Measurements from ENCODE around the gene ANO1. TPM values are rescaled to one million over a fixed set of nuclear protein-coding genes. Genes with fewer than 3 reads are reported as not detected.
"Not testable (repeated sequence)": the region's sequence is repeated elsewhere in the genome, so short reads cannot be mapped to it uniquely, and the experiment has no call there.

The ANO1 gene
- total and polyA plus RNA-seq, 2 donors: 10.4 to 15.0 TPM

DNA sequence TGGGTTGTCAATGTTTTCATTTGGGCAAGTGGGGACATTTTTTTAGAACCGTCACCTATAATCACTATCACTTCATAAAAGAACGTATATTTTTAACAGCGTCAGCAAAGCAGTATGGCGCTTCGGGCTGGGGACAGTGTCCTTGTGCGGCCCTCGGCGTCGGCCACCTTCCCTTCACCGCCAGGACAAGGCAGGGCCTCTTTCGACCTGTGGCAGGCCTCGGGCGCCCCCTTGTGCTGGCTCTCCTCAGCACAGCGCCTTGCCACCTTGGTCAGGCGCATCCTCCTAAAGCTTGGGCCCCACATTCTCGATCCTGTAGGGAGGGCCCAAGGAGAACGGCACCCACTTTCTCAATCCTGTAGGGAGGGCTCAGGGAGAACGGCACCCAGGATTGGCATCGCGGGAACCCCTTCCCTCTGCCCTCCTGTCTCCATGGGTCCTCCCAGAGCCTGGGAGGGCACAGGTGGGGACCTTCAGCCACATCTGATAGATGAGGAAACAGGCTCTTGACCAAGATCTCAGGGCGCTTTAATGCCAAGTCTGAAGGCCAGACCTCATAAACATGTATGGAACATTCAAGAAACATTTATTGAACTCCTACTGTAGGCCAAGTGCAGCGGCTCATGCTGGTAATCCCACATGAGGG, 113.5 kb downstream of the ANO1 start:
- H3K36me3 ChIP-seq (ENCODE audit: insufficient read depth): no peaks in the 10 kb centered on the region
- H3K4me3 ChIP-seq (ENCODE audit: low read depth, low read length): no peak overlapping the region
- DNase-seq (ENCODE audit: extremely low spot score): no peak
- WGBS: 11% methylated on average over 22 of the region's 22 CpGs
- H3K27ac ChIP-seq (ENCODE audit: low read depth): no peak overlapping the region
- H3K4me1 ChIP-seq (ENCODE audit: insufficient read depth): no peaks in the 10 kb centered on the region

DNA sequence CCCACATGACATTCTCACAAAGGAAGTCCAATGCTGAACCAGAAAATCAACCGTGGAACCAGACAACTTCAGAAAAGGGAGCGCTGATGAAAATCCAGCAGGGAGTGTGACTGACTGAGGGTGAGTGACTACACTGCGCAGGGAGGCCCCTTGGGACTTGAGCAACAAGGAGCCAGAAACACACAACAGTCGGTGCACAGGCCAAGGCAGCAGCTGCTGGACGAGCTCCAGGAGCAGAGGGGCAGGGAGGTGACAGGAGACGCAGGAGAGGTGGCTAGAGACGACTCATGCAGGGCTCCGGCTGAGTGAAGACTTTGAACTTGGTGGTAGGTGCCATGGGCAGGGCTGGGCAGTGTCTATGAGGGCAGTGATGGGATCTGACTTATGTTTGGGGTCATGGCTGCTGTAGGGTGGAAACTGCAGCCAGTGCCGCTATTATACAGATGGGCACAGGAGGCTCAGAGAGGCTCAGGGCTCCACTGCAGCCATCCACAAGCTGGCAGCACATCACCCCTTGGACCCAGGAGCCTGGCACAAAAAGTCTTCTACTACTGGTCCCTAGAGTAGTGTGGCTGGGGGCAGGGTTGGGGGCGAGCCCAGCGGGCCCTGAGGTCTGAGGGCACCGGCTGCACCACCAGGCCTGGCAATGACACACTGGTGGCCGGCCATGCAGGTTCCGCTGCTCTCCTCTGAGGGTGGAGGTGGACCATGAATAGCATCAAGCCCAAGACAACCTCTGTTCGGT, 114.7 kb downstream of the ANO1 start:
- DNase-seq (ENCODE audit: extremely low spot score): no peak
- 79% methylated on average over 15 of the region's 15 CpGs for WGBS
- Histone ChIP-seq H3K36me3 (ENCODE audit: insufficient read depth) (no peaks in the 10 kb centered on the region), H3K4me3 (ENCODE audit: low read depth, low read length) (no peak overlapping the region), H3K27ac (ENCODE audit: low read depth) (no peak overlapping the region), H3K4me1 (ENCODE audit: insufficient read depth) (no peaks in the 10 kb centered on the region)

DNA sequence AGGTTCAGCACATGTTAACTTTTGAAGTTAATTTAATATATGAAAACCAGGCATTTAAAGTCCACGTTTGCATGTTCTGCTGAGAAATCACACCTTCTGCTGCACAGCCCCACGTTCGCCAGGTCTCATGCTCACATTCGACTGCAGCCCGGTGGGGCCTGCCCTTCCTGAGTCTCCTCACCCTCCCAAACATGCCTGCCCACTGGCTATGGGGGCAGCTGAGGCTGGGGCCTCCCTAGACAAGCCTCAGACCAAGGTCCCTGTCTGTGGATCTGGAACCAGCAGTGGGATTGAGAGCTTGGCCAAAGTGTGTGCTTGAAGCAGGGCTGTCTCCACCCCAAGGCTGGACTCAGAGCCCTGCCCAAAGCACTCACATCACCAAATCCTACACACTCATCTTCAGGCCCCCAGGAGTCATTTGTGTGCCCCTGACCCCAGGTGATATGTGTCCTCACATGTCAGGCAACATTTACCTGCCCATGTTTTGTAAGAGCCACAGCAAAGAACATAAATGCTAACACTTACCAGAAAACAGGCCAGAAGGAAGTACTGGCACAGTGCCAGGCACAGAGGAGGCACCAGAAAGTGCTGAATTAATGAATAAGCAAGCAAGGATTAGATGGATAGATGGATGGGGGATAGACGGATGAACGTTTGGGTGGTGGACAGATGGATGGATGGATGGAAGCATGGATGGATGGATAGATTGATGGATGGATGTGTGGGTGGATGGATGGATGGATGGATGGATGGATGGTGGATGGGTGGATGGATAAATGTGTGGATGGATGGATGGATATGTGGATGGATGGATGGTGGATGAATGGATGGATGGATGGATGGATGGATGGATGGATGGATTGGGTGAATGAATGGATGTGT, 115.5 kb downstream of the ANO1 start:
- Histone ChIP-seq H3K27ac (ENCODE audit: low read depth) (no peak overlapping the region), H3K4me3 (ENCODE audit: low read depth, low read length) (no peak overlapping the region), H3K4me1 (ENCODE audit: insufficient read depth) (no peaks in the 10 kb centered on the region), H3K36me3 (ENCODE audit: insufficient read depth) (no peaks in the 10 kb centered on the region)
- 86% methylated on average over 7 of the region's 7 CpGs for WGBS
- no peak for DNase-seq (ENCODE audit: extremely low spot score)

DNA sequence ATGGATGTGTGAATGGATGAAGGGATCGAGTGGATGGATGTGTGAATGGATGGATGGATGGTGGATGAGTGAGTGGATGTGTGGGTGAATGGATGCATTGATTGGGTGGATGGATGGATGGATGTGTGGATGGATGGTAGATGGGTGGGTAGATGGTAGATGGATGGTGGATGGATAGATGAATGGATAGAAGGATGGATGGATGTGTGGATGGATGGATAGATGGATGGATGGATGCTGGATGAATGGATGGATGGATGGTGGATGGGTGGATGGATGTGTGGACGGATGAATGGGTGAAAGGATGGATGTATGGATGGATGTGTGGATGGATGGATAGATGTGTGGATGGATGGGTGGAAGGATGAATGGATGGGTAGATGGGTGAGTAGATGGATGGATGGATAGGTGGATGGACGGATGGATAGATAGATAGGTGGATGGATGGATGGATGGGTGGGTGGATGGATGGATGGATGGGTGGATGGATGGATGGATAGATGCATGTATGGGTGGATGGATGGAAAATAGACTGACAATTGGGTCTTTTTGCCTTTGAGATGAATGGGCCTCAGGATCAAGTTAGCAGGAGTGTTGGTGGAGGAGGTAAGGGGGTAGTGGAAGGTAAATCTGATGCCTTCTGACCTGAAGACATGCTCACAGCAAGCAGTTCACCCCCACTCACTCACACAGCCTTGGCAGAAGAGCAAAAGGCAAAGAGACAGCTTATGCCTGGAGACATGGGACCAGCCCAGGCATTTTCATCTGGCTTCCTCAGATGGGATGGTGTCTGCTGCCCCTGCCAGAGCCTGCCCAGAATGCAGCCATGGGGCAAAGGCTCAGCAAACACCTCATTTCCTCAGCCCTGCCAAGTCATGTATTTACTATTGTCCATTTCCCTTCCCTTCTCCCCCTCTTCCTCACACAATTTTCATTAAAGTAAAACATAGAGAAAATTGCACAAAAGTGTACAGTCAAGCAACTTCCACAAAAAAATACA, 117.0 kb downstream of the ANO1 start:
- no peaks in the 10 kb centered on the region for H3K4me1 ChIP-seq (ENCODE audit: insufficient read depth)
- H3K27ac ChIP-seq (ENCODE audit: low read depth): no peak overlapping the region
- DNase-seq (ENCODE audit: extremely low spot score): no peak
- no peak overlapping the region for H3K4me3 ChIP-seq (ENCODE audit: low read depth, low read length)
- 89% methylated on average over 3 of the region's 3 CpGs for WGBS
- H3K36me3 ChIP-seq (ENCODE audit: insufficient read depth): no peaks in the 10 kb centered on the region

DNA sequence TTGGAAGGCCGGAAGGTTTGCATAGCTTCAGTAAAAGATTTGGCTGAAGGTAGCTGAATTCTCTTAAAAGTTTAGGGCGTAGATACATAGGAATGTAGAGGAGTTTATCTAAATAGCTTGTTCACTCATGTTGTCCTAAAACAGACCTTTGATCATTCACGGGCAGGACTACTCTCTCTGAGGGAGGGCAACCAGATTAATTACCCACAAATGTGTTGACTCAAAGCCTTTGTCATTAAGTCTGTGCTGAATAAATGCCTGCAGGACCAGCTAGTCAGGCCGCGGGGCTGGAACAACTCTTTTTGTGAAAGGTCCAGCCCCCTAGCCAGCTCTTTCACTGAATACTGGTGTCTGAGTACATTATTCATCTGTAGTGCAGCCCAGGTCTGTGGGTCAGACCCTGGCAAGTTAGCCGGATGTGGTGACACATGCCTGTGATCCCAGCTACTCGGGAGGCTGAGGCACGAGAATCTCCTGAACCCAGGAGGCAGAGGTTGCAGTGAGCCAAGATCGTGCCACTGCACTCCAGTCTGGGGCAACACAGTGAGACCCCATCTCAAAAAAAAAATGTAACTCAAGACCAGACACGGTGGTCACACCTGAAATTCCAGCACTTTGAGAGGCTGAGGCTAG, 122.2 kb downstream of the ANO1 start:
- 57% methylated on average over 10 of the region's 10 CpGs for WGBS
- no peak overlapping the region for H3K4me3 ChIP-seq (ENCODE audit: low read depth, low read length)
- no peaks in the 10 kb centered on the region for H3K36me3 ChIP-seq (ENCODE audit: insufficient read depth)
- DNase-seq (ENCODE audit: extremely low spot score): no peak
- H3K4me1 ChIP-seq (ENCODE audit: insufficient read depth): no peaks in the 10 kb centered on the region
- no peak overlapping the region for H3K27ac ChIP-seq (ENCODE audit: low read depth)

DNA sequence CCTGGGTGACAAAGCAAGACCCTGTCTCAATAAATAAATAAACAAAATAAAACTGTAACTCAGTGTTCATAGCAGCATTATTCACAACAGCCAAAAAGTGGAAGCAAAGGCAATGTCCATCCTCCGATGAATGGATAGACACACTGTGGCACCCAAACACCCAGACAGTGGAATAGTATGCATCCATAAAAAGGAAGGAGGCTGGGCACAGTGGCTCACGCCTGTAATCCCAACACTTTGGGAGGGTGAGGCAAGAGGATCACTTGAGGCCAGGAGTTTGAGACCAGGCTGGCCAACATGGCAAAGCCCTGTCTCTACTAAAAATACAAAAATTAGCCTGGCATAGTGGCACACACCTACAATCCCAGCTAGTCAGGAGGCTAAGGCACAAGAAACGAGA, 122.9 kb downstream of the ANO1 start:
- WGBS: 93% methylated on average over 3 of the region's 3 CpGs
- not testable (repeated sequence) for H3K4me1 ChIP-seq (ENCODE audit: insufficient read depth); H3K27ac ChIP-seq (ENCODE audit: low read depth); H3K36me3 ChIP-seq (ENCODE audit: insufficient read depth); DNase-seq (ENCODE audit: extremely low spot score); H3K4me3 ChIP-seq (ENCODE audit: low read depth, low read length)

DNA sequence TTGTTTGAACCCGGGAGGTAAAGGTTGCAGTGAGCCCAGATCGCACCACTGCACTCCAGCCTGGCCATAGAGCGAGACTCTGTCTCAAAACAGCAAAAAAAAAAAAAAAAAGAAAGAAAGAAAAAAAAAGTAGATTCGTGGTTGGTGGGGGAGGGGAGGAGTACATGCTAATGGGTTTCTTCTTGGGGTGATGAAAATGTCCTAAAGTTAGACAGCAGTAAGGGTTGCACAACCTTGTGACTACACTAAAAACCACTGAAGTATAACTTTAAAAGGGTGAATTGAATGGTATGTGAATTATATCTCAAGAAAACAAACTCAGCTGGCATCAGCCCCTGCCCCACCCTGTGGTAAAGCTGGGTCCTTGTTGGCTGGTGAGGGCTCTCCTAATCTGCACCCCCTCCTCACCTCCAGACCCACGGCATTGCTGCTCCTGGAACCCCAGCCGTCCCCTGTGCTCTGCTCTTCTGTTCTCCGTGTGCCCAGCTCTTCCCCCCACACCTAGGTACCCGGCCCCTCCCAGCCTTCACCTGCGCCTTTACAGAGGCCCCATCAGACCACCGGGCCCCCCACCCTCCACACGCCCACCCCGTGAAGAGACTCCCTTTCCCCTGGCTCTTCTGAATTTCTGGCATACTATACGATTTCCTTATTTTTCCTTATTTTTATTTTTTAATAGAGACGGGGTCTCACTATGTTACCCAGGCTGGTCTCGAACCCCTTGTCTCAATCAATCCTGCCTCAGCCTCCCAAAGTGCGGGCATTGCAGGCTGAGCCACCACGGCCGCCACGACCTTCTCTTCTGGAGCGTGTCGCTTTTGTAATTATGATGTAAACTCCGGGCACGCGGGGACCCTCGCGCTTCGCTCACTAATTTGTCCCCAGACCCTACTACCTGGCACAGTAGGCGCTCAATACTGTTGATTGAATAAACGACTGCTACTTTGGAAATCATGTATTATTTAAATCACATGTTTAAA, 124.1 kb downstream of the ANO1 start:
- no peak overlapping the region for H3K27ac ChIP-seq (ENCODE audit: low read depth)
- DNase-seq (ENCODE audit: extremely low spot score): no peak
- no peaks in the 10 kb centered on the region for H3K36me3 ChIP-seq (ENCODE audit: insufficient read depth)
- no peaks in the 10 kb centered on the region for H3K4me1 ChIP-seq (ENCODE audit: insufficient read depth)
- peak overlapping the region; percentile 88 for H3K4me3 ChIP-seq (ENCODE audit: low read depth, low read length)
- 61% methylated on average over 29 of the region's 29 CpGs for WGBS

DNA sequence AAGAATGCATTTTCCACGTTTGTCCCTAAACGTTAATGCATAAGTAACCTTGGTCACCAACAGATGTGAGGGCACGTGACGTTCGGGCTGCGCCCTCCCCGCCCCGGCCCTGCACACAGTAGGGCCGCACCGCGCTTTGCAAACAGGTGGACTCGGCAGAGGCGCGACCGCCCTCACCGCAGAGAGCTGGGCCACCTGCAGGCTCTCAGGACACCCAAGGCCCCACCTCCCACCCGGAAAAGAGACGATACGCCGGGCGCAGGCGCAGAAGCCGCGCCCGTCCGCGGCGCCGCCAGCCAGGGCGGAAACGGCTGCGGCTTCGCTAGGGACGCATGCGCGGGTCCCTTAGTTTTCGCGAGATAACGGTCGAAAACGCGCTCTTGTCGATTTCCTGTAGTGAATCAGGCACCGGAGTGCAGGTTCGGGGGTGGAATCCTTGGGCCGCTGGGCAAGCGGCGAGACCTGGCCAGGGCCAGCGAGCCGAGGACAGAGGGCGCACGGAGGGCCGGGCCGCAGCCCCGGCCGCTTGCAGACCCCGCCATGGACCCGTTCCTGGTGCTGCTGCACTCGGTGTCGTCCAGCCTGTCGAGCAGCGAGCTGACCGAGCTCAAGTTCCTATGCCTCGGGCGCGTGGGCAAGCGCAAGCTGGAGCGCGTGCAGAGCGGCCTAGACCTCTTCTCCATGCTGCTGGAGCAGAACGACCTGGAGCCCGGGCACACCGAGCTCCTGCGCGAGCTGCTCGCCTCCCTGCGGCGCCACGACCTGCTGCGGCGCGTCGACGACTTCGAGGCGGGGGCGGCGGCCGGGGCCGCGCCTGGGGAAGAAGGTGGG, 125.0 kb downstream of the ANO1 start, which contains the start of gene FADD:
Gene FADD (plus strand): TSS at position 377 of the 831 bp plus-strand sequence. CDS start 164 bp downstream, at position 541.
- no peaks in the 10 kb centered on the region for H3K36me3 ChIP-seq (ENCODE audit: insufficient read depth)
- H3K27ac ChIP-seq (ENCODE audit: low read depth): peak within 1 kb of the TSS; percentile 80
- peak within 1 kb of the TSS; percentile 88 for H3K4me3 ChIP-seq (ENCODE audit: low read depth, low read length)
- H3K4me1 ChIP-seq (ENCODE audit: insufficient read depth): no peaks in the 10 kb centered on the region
- under 1% methylated on average over 91 of the region's 91 CpGs for WGBS
- DNase-seq (ENCODE audit: extremely low spot score): peak; percentile 86

DNA sequence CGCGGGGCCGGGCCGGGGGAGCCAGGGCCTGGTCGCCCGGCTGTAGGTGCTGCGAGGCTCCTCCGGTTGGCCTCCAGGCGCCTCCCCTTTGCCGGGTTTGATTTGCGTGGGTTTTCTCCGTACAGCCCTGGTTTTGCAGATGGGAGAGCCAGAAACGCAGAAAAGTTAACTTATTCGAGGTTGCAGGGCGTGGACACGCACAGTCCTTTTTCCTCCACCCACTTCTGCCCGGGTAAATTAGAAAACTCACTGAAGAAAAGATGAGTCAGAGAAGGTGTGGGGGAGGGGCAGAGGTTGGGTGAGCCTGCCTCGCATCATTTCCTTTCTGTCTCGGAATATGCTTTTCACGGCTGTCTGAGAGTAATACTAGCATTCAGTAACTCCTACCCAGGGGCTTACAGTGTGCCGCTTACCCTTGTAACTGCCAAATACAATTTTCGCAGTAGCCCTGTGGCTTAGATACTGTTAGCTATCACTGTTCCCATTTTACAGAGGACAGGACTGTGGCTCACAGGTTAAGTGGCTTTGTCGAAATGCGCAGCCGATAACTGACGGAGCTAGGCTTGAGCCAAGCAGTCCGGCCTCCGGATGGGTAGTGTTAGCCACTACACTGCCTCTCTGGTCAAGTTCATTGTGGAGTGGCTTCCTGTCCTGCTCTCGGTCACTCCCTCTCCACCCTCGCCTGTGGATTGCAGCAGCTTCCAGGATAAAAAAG, 125.8 kb downstream of the ANO1 start:
- Histone ChIP-seq H3K36me3 (ENCODE audit: insufficient read depth) (no peaks in the 10 kb centered on the region), H3K4me1 (ENCODE audit: insufficient read depth) (no peaks in the 10 kb centered on the region), H3K4me3 (ENCODE audit: low read depth, low read length) (peak overlapping the region; percentile 88), H3K27ac (ENCODE audit: low read depth) (peak overlapping the region; percentile 80)
- no peak for DNase-seq (ENCODE audit: extremely low spot score)
- WGBS: 5% methylated on average over 30 of the region's 30 CpGs

DNA sequence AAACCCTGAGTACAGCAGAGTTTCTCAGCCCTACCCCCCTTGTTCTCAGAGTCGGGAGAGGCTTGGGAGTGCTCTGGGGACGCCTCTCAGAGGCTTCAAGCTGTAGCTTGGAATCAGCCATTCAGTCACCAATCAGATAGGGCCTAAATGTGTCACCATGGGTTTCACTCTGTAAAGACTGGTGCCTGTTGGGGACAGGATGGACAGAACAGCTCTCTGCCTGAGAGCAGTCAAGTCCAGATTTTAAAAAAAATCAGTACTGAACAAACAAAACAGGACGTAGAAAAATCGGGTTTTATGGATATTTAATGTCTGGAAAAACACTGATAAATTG, 126.3 kb downstream of the ANO1 start:
- peak overlapping the region; percentile 88 for H3K4me3 ChIP-seq (ENCODE audit: low read depth, low read length)
- no peak for DNase-seq (ENCODE audit: extremely low spot score)
- H3K27ac ChIP-seq (ENCODE audit: low read depth): no peak overlapping the region
- 36% methylated on average over 4 of the region's 4 CpGs for WGBS
- H3K4me1 ChIP-seq (ENCODE audit: insufficient read depth): no peaks in the 10 kb centered on the region
- H3K36me3 ChIP-seq (ENCODE audit: insufficient read depth): no peaks in the 10 kb centered on the region

All from urinary bladder (tissue), 4 donors.